GM18526 (cell line): Measurements from ENCODE around the gene ZNF35.

Source experiments
- POLR2A ChIP-seq: IDR thresholded peaks from 3 replicates; pipeline ENCODE4 v1.6.1; 2011; ENCODE audit not compliant: insufficient read length; ENCODE audit errors: extremely low read depth

ZNF35 gene

GRCh38 chr3:44674211-44674610 lies 25.7 kb downstream of the ZNF35 start:
- TF ChIP-seq POLR2A: no peak

DNA sequence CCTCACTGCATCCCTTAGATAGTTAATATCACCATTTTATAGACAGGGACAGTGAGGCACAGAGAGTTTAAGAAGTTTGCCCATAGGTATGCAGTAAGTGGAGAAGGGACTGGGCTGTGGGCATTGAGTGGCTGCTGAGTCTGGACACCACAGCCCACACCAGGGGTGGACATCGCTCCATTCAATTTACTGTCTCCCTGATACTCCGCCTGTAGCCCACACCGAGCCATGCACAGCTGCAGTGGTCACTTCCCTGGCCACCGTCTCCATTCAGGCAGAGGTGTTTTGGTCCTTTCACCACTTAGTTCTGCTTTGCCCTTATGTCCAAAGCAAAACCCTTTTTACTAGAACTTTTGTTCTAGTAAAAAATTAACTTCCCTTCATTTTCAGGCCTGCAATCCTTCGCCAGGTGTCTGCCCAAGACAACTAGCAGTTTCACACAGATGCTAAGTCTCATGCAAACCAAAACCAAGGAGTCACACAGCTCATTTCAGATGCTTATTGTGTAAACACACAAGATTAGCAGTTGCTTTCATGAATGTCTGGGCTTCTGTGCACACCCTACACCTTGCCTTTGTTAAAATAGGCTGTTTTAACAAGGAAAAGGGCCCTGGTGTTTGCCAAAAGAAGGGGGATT lies 30.1 kb downstream of the ZNF35 start:
- TF ChIP-seq POLR2A: no peak

- TF ChIP-seq POLR2A: no peak
Measured at GRCh38 chr3:44680921-44681455, 32.5 kb downstream of the ZNF35 start.

GRCh38 chr3:44682182-44682896 lies 33.8 kb downstream of the ZNF35 start:
- TF ChIP-seq POLR2A: no peak

- TF ChIP-seq POLR2A: peak; percentile 51
Measured at GRCh38 chr3:44685128-44685800, 36.7 kb downstream of the ZNF35 start.

DNA sequence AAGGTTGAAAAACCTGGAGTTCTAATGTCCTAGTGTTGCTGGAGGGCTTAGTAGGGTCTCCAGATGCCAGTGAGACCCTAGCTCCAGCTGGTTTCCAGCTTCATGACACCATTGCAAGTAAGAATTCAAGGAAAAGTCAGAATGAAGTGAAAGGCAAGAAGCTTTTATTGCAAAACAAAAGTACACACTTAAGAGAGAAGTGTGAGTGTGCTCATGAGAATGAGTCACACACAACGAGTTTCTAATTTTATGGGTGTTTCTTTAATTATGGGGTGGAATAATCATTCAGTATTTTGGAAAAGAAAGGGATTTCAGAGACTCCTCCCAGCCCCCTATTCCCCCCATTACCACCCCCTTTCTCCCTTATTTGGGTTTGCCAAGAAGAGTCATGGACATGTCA lies 39.4 kb downstream of the ZNF35 start:
- TF ChIP-seq POLR2A: no peak
